Lower lobe of right lung (tissue), 2 donors: ENCODE data around the gene OR6N1. TPM values are rescaled to one million over a fixed set of nuclear protein-coding genes. Genes with fewer than 3 reads are reported as not detected.
A peak's percentile ranks its signal among the peaks of the same experiment; 100 is the strongest.

Source experiments
- ATAC-seq, 2 donors: fragments of 200-7000 bp; cut with Tn5 transposase; one replicate each; pipeline ENCODE4 v1.9.1; 2020 to 2022; ENCODE audit warnings: mild to moderate bottlenecking in 2 of 2, moderate library complexity in 2 of 2
- DNase-seq: peaks from one replicate; pipeline ENCODE4 v3.0.0-alpha.2; 2020
- H3K27ac ChIP-seq: fragments of 200-600 bp; one replicate; pipeline ENCODE4 v1.8.0; 2022
- H3K27me3 ChIP-seq: fragments of 200-600 bp; one replicate; pipeline ENCODE4 v1.8.0; 2022; ENCODE audit warnings: low read depth
- H3K36me3 ChIP-seq: fragments of 200-600 bp; one replicate; pipeline ENCODE4 v1.8.0; 2022; ENCODE audit warnings: mild to moderate bottlenecking
- H3K4me1 ChIP-seq: fragments of 200-600 bp; one replicate; pipeline ENCODE4 v1.8.0; 2022
- H3K4me3 ChIP-seq: fragments of 200-600 bp; one replicate; pipeline ENCODE4 v1.8.0; 2022; ENCODE audit warnings: mild to moderate bottlenecking
- H3K9me3 ChIP-seq: fragments of 200-600 bp; one replicate; pipeline ENCODE4 v1.8.0; 2022
- CTCF ChIP-seq: fragments of 200-600 bp; IDR thresholded peaks from one replicate; pipeline ENCODE4 v1.8.0; 2022; ENCODE audit warnings: antibody characterized with exemption, mild to moderate bottlenecking
- intact Hi-C: fragments of 100-400 bp; cut with DNase I; formaldehyde crosslinking; loops from one replicate; pipeline ENCODE4 v1.11.0; 2022
- long read RNA-seq: library from polyadenylated mRNA; unstranded; transcript quantifications from one replicate; pipeline ENCODE4 v2.0.0, GENCODE V29; 2021
- total RNA-seq: library from RNA; stranded (reverse); fragmentation: NEBNext Ultra II Directional; extraction: Animal tissue kit (Norgen Biotek cat#: 25700); gene quantifications from one replicate; pipeline ENCODE4 v1.2.1, GENCODE V29; 2021
- donor health status: DM: no; HTN: yes; CAD: no; lungs with severe emphysema.

The OR6N1 gene
- 2.3 TPM for total RNA-seq
- long read RNA-seq, partial matches to known transcripts: 0 of 1 reads
- long read RNA-seq, other reads (novel, unspliced or antisense): 1 of 1 reads

GRCh38 chr1:158771950-158772866, at the start of gene OR6N1:
OR6N1 (minus strand) TSS chr1:158772195; CDS start chr1:158766682, 5,513 bp downstream.
- no peak for DNase-seq
- no peaks in the 10 kb centered on the region for H3K36me3 ChIP-seq
- no peak within 1 kb of the TSS for H3K27ac ChIP-seq
- H3K4me1 ChIP-seq: no peaks in the 10 kb centered on the region
- intact Hi-C loops: no loop called here
- no peak for ATAC-seq
- no peaks in the 10 kb centered on the region for H3K27me3 ChIP-seq
- no peak for TF ChIP-seq CTCF
- H3K4me3 ChIP-seq: no peak within 1 kb of the TSS
- no peaks in the 10 kb centered on the region for H3K9me3 ChIP-seq

GRCh38 chr1:158821723-158822122, 49.7 kb upstream of the OR6N1 start:
- H3K4me3 ChIP-seq: no peak overlapping the region
- H3K4me1 ChIP-seq: peaks cover 7% of the 10 kb centered on the region
- no peak for TF ChIP-seq CTCF
- no peaks in the 10 kb centered on the region for H3K9me3 ChIP-seq
- H3K36me3 ChIP-seq: no peaks in the 10 kb centered on the region
- DNase-seq (no peak), ATAC-seq (no peak)
- intact Hi-C loops: no loop called here
- H3K27me3 ChIP-seq: no peaks in the 10 kb centered on the region
- H3K27ac ChIP-seq: no peak overlapping the region

GRCh38 chr1:158819461-158820443, 47.8 kb upstream of the OR6N1 start:
- no peak for TF ChIP-seq CTCF
- no peak for DNase-seq
- Histone ChIP-seq H3K27me3 (no peaks in the 10 kb centered on the region), H3K9me3 (no peaks in the 10 kb centered on the region), H3K27ac (peak overlapping the region; percentile 38), H3K36me3 (no peaks in the 10 kb centered on the region), H3K4me3 (no peak overlapping the region), H3K4me1 (peaks cover 7% of the 10 kb centered on the region)
- ATAC-seq: peak; percentile 57 to 68
- intact Hi-C loops: no loop called here

GRCh38 chr1:158818975-158819431, 47.0 kb upstream of the OR6N1 start:
- no peak overlapping the region for H3K4me3 ChIP-seq
- peak overlapping the region; percentile 38 for H3K27ac ChIP-seq
- DNase-seq (no peak), ATAC-seq (peak in 1 of 2 donors; percentile 24)
- H3K27me3 ChIP-seq: no peaks in the 10 kb centered on the region
- peaks cover 7% of the 10 kb centered on the region for H3K4me1 ChIP-seq
- no peaks in the 10 kb centered on the region for H3K9me3 ChIP-seq
- no peak for TF ChIP-seq CTCF
- intact Hi-C loops: no loop called here
- no peaks in the 10 kb centered on the region for H3K36me3 ChIP-seq

GRCh38 chr1:158818560-158818959, 46.6 kb upstream of the OR6N1 start:
- intact Hi-C loops: no loop called here
- Histone ChIP-seq H3K36me3 (no peaks in the 10 kb centered on the region), H3K4me1 (peaks cover 7% of the 10 kb centered on the region), H3K9me3 (no peaks in the 10 kb centered on the region), H3K27me3 (no peaks in the 10 kb centered on the region), H3K27ac (peak overlapping the region; percentile 38), H3K4me3 (no peak overlapping the region)
- no peak for TF ChIP-seq CTCF
- ATAC-seq: peak; percentile 45 to 59
- no peak for DNase-seq
